K562 (cell line): ENCODE measurements around the gene IL12RB1. TPM values are rescaled to one million over a fixed set of nuclear protein-coding genes. Genes with fewer than 3 reads are reported as not detected.

Experiments used
- CHD1 ChIP-seq: fragments of 200-600 bp; sonication (generic); IDR thresholded peaks from one replicate; pipeline ENCODE4 v1.6.1; 2012; ENCODE audit warnings: mild to moderate bottlenecking, moderate library complexity, low read length, inconsistent platforms
- EGR1 ChIP-seq: fragments of 450-650 bp; conservative IDR thresholded peaks from 2 replicates; pipeline ENCODE4 v1.6.1; 2017; ENCODE audit warnings: mild to moderate bottlenecking
- HNRNPUL1 ChIP-seq: fragments of 200-400 bp; formaldehyde crosslinking; IDR thresholded peaks from 2 replicates; pipeline ENCODE4 v1.6.1; 2017; ENCODE audit warnings: low read length
- ILK ChIP-seq: fragments of 450-650 bp; IDR thresholded peaks from 2 replicates; pipeline ENCODE4 v1.6.1; 2016; ENCODE audit warnings: missing genetic modification characterization, low read depth, mild to moderate bottlenecking, missing compliant biosample characterization, moderate library complexity, borderline replicate concordance
- LEF1 ChIP-seq: fragments of 450-650 bp; IDR thresholded peaks from 2 replicates; pipeline ENCODE4 v1.6.1; 2016; ENCODE audit warnings: mild to moderate bottlenecking
- MYNN ChIP-seq, 2 experiments: sonication (generic); formaldehyde crosslinking in 1 of 2; IDR thresholded peaks; 2 replicates each; pipeline versions ENCODE4 v1.5.0 to v1.6.1; 2016 to 2020; ENCODE audit warnings: antibody characterized with exemption in 1 of 2, missing genetic modification reagents in 1 of 2
- NFRKB ChIP-seq: fragments of 450-650 bp; IDR thresholded peaks from 2 replicates; pipeline ENCODE4 v1.6.1; 2016; ENCODE audit warnings: low read depth
- PHTF2 ChIP-seq: fragments of 250-450 bp; sonication (Bioruptor Pico); IDR thresholded peaks from 2 replicates; pipeline ENCODE4 v1.5.0; 2021; ENCODE audit warnings: mild to moderate bottlenecking
- PPARD ChIP-seq: fragments of 250-450 bp; sonication (Bioruptor Pico); IDR thresholded peaks from 2 replicates; pipeline ENCODE4 v1.8.0; 2022; ENCODE audit warnings: inconsistent platforms, mild to moderate bottlenecking, moderate library complexity
- PYGO2 ChIP-seq: fragments of 450-650 bp; IDR thresholded peaks from 2 replicates; pipeline ENCODE4 v1.6.1; 2016; ENCODE audit warnings: mild to moderate bottlenecking, missing genetic modification characterization, moderate library complexity, missing compliant biosample characterization
- RBM22 ChIP-seq: fragments of 200-400 bp; formaldehyde crosslinking; IDR thresholded peaks from 2 replicates; pipeline ENCODE4 v1.6.1; 2018; ENCODE audit warnings: low read length, low read depth; ENCODE audit not compliant: poor library complexity, severe bottlenecking
- SMAD1 ChIP-seq: fragments of 150-350 bp; IDR thresholded peaks from 2 replicates; pipeline ENCODE4 v1.6.1; 2014; ENCODE audit warnings: low read length, low read depth; ENCODE audit not compliant: partially characterized antibody
- SP1 ChIP-seq: sonication (generic); formaldehyde crosslinking; IDR thresholded peaks from 2 replicates; pipeline ENCODE4 v1.8.1; 2022; ENCODE audit warnings: mild to moderate bottlenecking, missing genetic modification reagents
- TAF1 ChIP-seq: IDR thresholded peaks from 2 replicates; pipeline ENCODE4 v1.6.1; 2011; ENCODE audit warnings: mild to moderate bottlenecking, low read length, moderate library complexity; ENCODE audit not compliant: insufficient read depth, control insufficient read depth, severe bottlenecking; ENCODE audit errors: extremely low read depth
- TBL1XR1 ChIP-seq, 2 experiments: IDR thresholded peaks; 2 replicates each; pipeline ENCODE4 v1.6.1; 2012; ENCODE audit warnings: improper control_type of control experiment in 2 of 2, low read length in 2 of 2, mild to moderate bottlenecking in 1 of 2
- THRAP3 ChIP-seq: fragments of 450-650 bp; IDR thresholded peaks from 2 replicates; pipeline ENCODE4 v1.6.1; 2016; ENCODE audit warnings: mild to moderate bottlenecking, inconsistent platforms, borderline replicate concordance
- polyA plus RNA-seq, 8 experiments: library from polyadenylated mRNA; depleted of rRNA in 4 of 8; stranded (reverse) in 5 of 8; unstranded in 3 of 8; fragments of >200 nt; fragmentation: Nextera tagmentation in 2 of 8; fragmentation: Illumina TruSeq in 1 of 8; extraction: Ambion mirVana in 2 of 8; extraction: Trizol in 1 of 8; gene quantifications; 2 replicates each; pipeline versions ENCODE4 v1.2.1 to v1.2.3, GENCODE V29; 2011 to 2014; ENCODE audit warnings: inconsistent platforms in 1 of 8, missing spikeins in 1 of 8
- total RNA-seq, 7 experiments: library from RNA; depleted of rRNA in 6 of 7; stranded (reverse); fragments of >200 nt in 6 of 7; fragmentation: Illumina TruSeq in 2 of 7; extraction: Trizol in 2 of 7; gene quantifications; 2 replicates each; pipeline versions ENCODE4 v1.2.1 to v1.2.3, GENCODE V29; 2011 to 2021; ENCODE audit warnings: low replicate concordance in 1 of 7
- TF ChIP-seq, protein P1 (sequence below), 2 experiments: fragments of 150-350 bp in 1 of 2; IDR thresholded peaks; 2 replicates each; pipeline ENCODE4 v1.6.1; 2012 to 2016; ENCODE audit warnings: low read depth in 2 of 2, low read length in 2 of 2, mild to moderate bottlenecking in 1 of 2, moderate library complexity in 1 of 2
- TF ChIP-seq, protein P2 (sequence below): sonication (generic); formaldehyde crosslinking; IDR thresholded peaks from 2 replicates; pipeline ENCODE4 v1.8.1; 2022; ENCODE audit warnings: missing genetic modification reagents
- TF ChIP-seq, protein P3 (sequence below): fragments of 250-450 bp; sonication (Bioruptor Pico); IDR thresholded peaks from 2 replicates; pipeline ENCODE4 v1.4.0; 2020; ENCODE audit warnings: mild to moderate bottlenecking, moderate library complexity
- TF ChIP-seq, protein P4 (sequence below), 2 experiments: fragments of 250-450 bp in 1 of 2; fragments of 450-650 bp in 1 of 2; sonication (Bioruptor Pico) in 1 of 2; IDR thresholded peaks; 2 replicates each; pipeline versions ENCODE4 v1.6.1 to v1.8.0; 2016 to 2021; ENCODE audit warnings: mild to moderate bottlenecking in 2 of 2, moderate library complexity in 2 of 2, missing compliant biosample characterization in 1 of 2, missing genetic modification characterization in 1 of 2

IL12RB1 gene
- total and polyA plus RNA-seq, 9 of the 15 experiments (the other 6 are each of a cell fraction or from before 2014, with no cell fraction given): 0.04 to 0.07 (median 0.06) TPM; not detected in 5

DNA sequence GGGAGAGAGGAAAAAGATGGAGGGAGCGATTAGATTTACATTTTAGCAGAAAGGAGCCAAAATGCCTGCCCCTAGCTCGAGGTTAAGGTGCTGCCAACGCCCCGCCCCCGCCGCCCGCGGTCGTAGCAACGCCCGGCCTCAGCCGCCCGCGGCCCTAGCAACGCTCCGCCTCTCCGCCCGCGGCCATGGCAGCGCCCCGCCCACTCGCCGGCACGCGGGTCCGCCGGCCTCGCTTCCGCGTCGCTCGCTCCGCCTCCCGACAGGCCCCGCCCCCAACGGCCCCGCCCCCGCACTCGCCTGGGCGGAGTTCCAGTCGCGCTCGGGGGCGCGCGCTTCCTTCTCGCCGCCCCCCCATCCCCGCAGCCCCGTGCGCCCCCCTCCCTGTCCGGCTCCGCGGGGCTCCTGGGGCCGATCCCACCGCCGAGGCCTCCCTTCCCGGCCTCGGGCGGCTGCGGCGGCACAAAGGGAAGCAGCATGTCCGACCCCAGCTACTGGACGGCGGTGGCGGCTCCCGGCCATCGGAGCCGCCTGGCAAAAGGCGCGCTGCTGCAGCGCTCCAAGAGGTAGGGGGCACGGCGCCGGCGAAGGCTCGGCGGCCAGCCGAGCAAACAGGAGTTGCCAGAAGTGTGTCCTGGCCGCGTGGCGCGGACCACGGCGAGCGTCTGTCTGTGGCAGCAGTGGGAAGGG lies 31.1 kb upstream of the IL12RB1 start (continued):
- TF ChIP-seq, protein P1, sequence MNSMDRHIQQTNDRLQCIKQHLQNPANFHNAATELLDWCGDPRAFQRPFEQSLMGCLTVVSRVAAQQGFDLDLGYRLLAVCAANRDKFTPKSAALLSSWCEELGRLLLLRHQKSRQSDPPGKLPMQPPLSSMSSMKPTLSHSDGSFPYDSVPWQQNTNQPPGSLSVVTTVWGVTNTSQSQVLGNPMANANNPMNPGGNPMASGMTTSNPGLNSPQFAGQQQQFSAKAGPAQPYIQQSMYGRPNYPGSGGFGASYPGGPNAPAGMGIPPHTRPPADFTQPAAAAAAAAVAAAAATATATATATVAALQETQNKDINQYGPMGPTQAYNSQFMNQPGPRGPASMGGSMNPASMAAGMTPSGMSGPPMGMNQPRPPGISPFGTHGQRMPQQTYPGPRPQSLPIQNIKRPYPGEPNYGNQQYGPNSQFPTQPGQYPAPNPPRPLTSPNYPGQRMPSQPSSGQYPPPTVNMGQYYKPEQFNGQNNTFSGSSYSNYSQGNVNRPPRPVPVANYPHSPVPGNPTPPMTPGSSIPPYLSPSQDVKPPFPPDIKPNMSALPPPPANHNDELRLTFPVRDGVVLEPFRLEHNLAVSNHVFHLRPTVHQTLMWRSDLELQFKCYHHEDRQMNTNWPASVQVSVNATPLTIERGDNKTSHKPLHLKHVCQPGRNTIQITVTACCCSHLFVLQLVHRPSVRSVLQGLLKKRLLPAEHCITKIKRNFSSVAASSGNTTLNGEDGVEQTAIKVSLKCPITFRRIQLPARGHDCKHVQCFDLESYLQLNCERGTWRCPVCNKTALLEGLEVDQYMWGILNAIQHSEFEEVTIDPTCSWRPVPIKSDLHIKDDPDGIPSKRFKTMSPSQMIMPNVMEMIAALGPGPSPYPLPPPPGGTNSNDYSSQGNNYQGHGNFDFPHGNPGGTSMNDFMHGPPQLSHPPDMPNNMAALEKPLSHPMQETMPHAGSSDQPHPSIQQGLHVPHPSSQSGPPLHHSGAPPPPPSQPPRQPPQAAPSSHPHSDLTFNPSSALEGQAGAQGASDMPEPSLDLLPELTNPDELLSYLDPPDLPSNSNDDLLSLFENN (IDR thresholded peaks at IDR 0.05; ENCODE audit: low read depth in 2 of 2, low read length in 2 of 2): no peak
- TF ChIP-seq CHD1 (no peak), TBL1XR1 (IDR thresholded peaks at IDR 0.05; ENCODE audit: low read length in 2 of 2) (no peak), HNRNPUL1 (no peak), SP1 (no peak), RBM22 (peak; percentile 87), ILK (no peak), PHTF2 (CRISPR knock-in tag) (no peak), LEF1 (no peak), PYGO2 (tag) (no peak), TAF1 (peak; percentile 31), PPARD (no peak), EGR1 (peak; percentile 85), THRAP3 (no peak), MYNN (IDR thresholded peaks at IDR 0.05) (no peak), MYNN (CRISPR knock-in tag; IDR thresholded peaks at IDR 0.05) (no peak), SMAD1 (no peak), NFRKB (no peak)
- TF ChIP-seq, protein P2, sequence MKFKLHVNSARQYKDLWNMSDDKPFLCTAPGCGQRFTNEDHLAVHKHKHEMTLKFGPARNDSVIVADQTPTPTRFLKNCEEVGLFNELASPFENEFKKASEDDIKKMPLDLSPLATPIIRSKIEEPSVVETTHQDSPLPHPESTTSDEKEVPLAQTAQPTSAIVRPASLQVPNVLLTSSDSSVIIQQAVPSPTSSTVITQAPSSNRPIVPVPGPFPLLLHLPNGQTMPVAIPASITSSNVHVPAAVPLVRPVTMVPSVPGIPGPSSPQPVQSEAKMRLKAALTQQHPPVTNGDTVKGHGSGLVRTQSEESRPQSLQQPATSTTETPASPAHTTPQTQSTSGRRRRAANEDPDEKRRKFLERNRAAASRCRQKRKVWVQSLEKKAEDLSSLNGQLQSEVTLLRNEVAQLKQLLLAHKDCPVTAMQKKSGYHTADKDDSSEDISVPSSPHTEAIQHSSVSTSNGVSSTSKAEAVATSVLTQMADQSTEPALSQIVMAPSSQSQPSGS (CRISPR knock-in tag): no peak
- TF ChIP-seq, protein P3, sequence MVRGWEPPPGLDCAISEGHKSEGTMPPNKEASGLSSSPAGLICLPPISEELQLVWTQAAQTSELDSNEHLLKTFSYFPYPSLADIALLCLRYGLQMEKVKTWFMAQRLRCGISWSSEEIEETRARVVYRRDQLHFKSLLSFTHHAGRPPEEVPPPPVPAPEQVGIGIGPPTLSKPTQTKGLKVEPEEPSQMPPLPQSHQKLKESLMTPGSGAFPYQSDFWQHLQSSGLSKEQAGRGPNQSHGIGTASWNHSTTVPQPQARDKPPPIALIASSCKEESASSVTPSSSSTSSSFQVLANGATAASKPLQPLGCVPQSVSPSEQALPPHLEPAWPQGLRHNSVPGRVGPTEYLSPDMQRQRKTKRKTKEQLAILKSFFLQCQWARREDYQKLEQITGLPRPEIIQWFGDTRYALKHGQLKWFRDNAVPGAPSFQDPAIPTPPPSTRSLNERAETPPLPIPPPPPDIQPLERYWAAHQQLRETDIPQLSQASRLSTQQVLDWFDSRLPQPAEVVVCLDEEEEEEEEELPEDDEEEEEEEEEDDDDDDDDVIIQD (CRISPR knock-in tag): no peak
- TF ChIP-seq, protein P4, sequence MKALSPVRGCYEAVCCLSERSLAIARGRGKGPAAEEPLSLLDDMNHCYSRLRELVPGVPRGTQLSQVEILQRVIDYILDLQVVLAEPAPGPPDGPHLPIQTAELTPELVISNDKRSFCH (CRISPR knock-in tag; IDR thresholded peaks at IDR 0.05): no peak
- TF ChIP-seq, protein P4 (tag; IDR thresholded peaks at IDR 0.05): no peak
